Measurements from ENCODE around the gene PTBP3.

PTBP3 gene

DNA sequence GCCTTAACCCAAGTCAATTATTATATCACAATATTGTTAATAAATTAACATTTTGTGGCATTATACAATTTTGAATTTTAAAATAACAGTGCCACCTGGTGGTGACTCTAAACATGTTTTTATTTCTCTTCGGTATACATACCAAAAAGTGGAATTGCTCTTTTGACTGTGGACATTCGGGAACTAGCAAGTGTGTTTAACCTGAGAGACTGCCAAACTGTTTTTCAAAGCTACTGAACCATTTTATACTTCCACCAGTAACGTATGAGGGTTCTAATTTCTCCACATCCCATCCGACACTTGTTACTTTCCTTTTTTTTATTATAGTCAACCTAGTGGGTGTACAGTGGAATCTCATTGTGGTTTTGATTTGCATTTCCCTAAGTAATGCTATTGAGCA lies 28.2 kb upstream of the PTBP3 start:
- peaks cover 4% of the 10 kb centered on the region for H3K4me1 ChIP-seq (ENCODE audit: insufficient read depth, low read length, poor library complexity, severe bottlenecking)
- no peaks in the 10 kb centered on the region for H3K27me3 ChIP-seq (ENCODE audit: insufficient read depth, low read length, poor library complexity, severe bottlenecking)
- H3K36me3 ChIP-seq (ENCODE audit: insufficient read depth, low read length) = no peaks in the 10 kb centered on the region
- H3K9me2 ChIP-seq (replicated peaks; ENCODE audit: low read depth, low read length) = no peaks in the 10 kb centered on the region
- no peaks in the 10 kb centered on the region for H3K79me2 ChIP-seq (ENCODE audit: insufficient read depth, low read length)
- H3F3A ChIP-seq (ENCODE audit: low read depth) = no peaks in the 10 kb centered on the region
- no peaks in the 10 kb centered on the region for H4K20me1 ChIP-seq (ENCODE audit: insufficient read depth, low read length, poor library complexity, severe bottlenecking)
- peak overlapping the region; percentile 56 for H3K4me2 ChIP-seq (ENCODE audit: low read depth, low read length, poor library complexity, severe bottlenecking)
- no peak overlapping the region for H3K9ac ChIP-seq (ENCODE audit: low read depth, low read length, poor library complexity, severe bottlenecking)
- H2AFZ ChIP-seq (ENCODE audit: low read length) = peak overlapping the region; percentile 29; the same call in 1 of the 2 replicates
- no peak for TF ChIP-seq EZH2phosphoT487 (IDR thresholded peaks at IDR 0.05; ENCODE audit: borderline replicate concordance)
- TF ChIP-seq, protein P1, sequence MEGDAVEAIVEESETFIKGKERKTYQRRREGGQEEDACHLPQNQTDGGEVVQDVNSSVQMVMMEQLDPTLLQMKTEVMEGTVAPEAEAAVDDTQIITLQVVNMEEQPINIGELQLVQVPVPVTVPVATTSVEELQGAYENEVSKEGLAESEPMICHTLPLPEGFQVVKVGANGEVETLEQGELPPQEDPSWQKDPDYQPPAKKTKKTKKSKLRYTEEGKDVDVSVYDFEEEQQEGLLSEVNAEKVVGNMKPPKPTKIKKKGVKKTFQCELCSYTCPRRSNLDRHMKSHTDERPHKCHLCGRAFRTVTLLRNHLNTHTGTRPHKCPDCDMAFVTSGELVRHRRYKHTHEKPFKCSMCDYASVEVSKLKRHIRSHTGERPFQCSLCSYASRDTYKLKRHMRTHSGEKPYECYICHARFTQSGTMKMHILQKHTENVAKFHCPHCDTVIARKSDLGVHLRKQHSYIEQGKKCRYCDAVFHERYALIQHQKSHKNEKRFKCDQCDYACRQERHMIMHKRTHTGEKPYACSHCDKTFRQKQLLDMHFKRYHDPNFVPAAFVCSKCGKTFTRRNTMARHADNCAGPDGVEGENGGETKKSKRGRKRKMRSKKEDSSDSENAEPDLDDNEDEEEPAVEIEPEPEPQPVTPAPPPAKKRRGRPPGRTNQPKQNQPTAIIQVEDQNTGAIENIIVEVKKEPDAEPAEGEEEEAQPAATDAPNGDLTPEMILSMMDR (conservative IDR thresholded peaks at IDR 0.05; ENCODE audit: low read length) = peak; percentile 72
- peak overlapping the region; percentile 20 for H3K4me3 ChIP-seq (ENCODE audit: low read length, poor library complexity, severe bottlenecking)
- H3K9me3 ChIP-seq (ENCODE audit: insufficient read depth, low read depth, low read length) = no peaks in the 10 kb centered on the region

DNA sequence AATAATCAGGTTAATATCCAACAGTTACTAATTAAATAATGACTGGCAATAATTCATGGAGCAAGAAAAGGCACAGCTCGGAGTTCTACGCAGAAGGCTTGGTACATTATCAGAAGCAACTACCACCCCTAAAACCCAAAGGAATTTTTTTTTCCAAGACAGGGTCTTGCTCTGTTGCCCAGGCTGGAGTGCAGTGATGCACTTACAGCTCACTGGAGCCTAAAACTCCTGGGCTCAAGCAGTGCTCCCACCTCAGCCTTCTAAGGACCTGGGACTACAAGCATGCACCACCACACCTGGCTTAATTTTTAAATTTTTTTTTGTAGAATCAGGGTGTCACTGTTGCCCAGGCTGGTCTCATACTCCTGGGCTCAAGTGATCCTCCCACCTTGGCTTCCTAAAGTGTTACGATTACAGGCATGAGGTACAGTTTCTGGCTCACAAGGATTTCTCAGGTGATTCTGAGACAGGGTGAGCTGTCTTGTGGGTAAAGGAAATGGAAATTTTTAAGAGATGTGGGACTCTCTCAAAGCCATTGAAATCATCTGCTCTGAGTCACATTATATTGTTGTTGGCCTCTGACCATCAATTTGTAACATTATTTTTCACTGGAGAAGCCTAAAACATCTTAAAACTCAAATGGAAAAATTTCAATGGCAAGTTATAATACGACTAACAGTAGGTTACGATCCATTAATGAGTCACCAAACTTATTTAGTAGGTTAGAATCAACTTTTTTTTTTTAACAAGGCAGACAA lies 26.8 kb upstream of the PTBP3 start:
- no peak overlapping the region for H3K4me2 ChIP-seq (ENCODE audit: low read depth, low read length, poor library complexity, severe bottlenecking)
- H4K20me1 ChIP-seq (ENCODE audit: insufficient read depth, low read length, poor library complexity, severe bottlenecking) = no peaks in the 10 kb centered on the region
- no peaks in the 10 kb centered on the region for H3K27me3 ChIP-seq (ENCODE audit: insufficient read depth, low read length, poor library complexity, severe bottlenecking)
- no peak overlapping the region for H3K4me3 ChIP-seq (ENCODE audit: low read length, poor library complexity, severe bottlenecking)
- H3F3A ChIP-seq (ENCODE audit: low read depth) = no peaks in the 10 kb centered on the region
- TF ChIP-seq, protein P1 (conservative IDR thresholded peaks at IDR 0.05; ENCODE audit: low read length) = no peak
- TF ChIP-seq EZH2phosphoT487 (IDR thresholded peaks at IDR 0.05; ENCODE audit: borderline replicate concordance) = no peak
- H3K4me1 ChIP-seq (ENCODE audit: insufficient read depth, low read length, poor library complexity, severe bottlenecking) = peaks cover 4% of the 10 kb centered on the region
- no peaks in the 10 kb centered on the region for H3K36me3 ChIP-seq (ENCODE audit: insufficient read depth, low read length)
- H2AFZ ChIP-seq (ENCODE audit: low read length) = no peak overlapping the region
- H3K9ac ChIP-seq (ENCODE audit: low read depth, low read length, poor library complexity, severe bottlenecking) = no peak overlapping the region
- H3K9me2 ChIP-seq (replicated peaks; ENCODE audit: low read depth, low read length) = no peaks in the 10 kb centered on the region
- H3K79me2 ChIP-seq (ENCODE audit: insufficient read depth, low read length) = no peaks in the 10 kb centered on the region
- no peaks in the 10 kb centered on the region for H3K9me3 ChIP-seq (ENCODE audit: insufficient read depth, low read depth, low read length)

DNA sequence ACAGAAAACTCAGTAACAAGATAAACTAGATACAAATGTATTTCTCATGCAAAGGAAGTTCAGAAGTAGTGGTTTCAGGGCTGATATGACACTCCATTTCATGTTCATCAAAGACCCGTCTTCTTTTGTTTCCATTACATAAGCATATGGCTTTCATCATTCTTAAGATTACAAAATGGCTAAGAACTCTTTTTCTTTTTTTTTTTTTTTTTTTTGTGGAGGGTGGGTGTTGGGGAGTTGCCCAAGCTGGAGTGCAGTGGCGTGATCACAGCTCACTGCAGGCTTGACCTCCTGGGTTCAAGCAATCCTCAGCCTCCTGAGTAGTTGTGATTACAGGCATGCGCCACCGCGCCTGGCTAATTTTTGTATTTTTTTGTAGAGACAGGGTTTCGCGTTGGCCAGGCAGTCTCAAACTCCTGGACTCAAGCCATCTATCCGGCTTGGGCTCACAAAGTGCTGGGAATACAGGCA lies 22.0 kb upstream of the PTBP3 start:
- no peak overlapping the region for H3K9ac ChIP-seq (ENCODE audit: low read depth, low read length, poor library complexity, severe bottlenecking)
- peaks cover 26% of the 10 kb centered on the region for H3K27me3 ChIP-seq (ENCODE audit: insufficient read depth, low read length, poor library complexity, severe bottlenecking)
- H3K4me3 ChIP-seq (ENCODE audit: low read length, poor library complexity, severe bottlenecking) = no peak overlapping the region
- no peaks in the 10 kb centered on the region for H3K36me3 ChIP-seq (ENCODE audit: insufficient read depth, low read length)
- H3K9me3 ChIP-seq (ENCODE audit: insufficient read depth, low read depth, low read length) = no peaks in the 10 kb centered on the region
- no peak overlapping the region for H2AFZ ChIP-seq (ENCODE audit: low read length)
- H3K4me1 ChIP-seq (ENCODE audit: insufficient read depth, low read length, poor library complexity, severe bottlenecking) = no peaks in the 10 kb centered on the region
- H3K79me2 ChIP-seq (ENCODE audit: insufficient read depth, low read length) = no peaks in the 10 kb centered on the region
- H4K20me1 ChIP-seq (ENCODE audit: insufficient read depth, low read length, poor library complexity, severe bottlenecking) = no peaks in the 10 kb centered on the region
- H3K9me2 ChIP-seq (replicated peaks; ENCODE audit: low read depth, low read length) = no peaks in the 10 kb centered on the region
- H3F3A ChIP-seq (ENCODE audit: low read depth) = no peaks in the 10 kb centered on the region
- no peak overlapping the region for H3K4me2 ChIP-seq (ENCODE audit: low read depth, low read length, poor library complexity, severe bottlenecking)
- TF ChIP-seq, protein P1 (conservative IDR thresholded peaks at IDR 0.05; ENCODE audit: low read length) = no peak
- TF ChIP-seq EZH2phosphoT487 (IDR thresholded peaks at IDR 0.05; ENCODE audit: borderline replicate concordance) = no peak

Data from Loucy (cell line).